Fibroblast of peridontal ligament (primary cell): ENCODE results near the gene DNAJC8.

Experiments used
- DNase-seq: peaks from one replicate; pipeline ENCODE4 v3.0.0-alpha.2; 2010; ENCODE audit errors: extremely low read depth

Gene DNAJC8

DNA sequence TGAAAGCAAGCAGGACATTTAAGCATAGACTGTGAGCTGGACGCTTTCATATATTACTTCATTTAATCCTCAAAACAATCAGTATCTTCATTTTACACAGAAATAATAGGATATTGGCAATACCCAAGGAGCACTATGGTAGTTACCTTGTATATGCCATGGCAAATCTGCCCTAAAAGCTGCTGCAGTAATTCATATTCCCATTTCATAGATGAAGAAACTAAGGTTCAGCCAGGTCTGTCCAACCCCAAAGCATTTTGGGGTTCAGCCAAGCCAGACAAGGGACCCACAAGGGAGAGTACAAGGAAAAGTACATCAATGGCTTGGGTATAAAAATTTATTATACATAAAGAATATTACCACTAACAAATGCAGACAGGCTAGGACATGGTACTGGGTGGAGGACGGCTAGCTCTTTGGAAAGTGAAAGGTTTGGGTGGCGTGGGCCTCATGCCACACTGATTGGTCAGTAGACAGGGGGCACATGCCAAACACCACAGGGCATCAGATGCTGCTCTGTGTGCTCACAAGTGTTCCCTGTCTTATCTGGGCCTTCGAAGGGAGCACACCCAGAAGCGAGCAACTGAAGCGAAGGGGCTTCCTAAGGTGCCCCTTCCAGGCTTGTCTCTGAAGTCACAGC, 32.5 kb downstream of the DNAJC8 start:
- no peak for DNase-seq

DNA sequence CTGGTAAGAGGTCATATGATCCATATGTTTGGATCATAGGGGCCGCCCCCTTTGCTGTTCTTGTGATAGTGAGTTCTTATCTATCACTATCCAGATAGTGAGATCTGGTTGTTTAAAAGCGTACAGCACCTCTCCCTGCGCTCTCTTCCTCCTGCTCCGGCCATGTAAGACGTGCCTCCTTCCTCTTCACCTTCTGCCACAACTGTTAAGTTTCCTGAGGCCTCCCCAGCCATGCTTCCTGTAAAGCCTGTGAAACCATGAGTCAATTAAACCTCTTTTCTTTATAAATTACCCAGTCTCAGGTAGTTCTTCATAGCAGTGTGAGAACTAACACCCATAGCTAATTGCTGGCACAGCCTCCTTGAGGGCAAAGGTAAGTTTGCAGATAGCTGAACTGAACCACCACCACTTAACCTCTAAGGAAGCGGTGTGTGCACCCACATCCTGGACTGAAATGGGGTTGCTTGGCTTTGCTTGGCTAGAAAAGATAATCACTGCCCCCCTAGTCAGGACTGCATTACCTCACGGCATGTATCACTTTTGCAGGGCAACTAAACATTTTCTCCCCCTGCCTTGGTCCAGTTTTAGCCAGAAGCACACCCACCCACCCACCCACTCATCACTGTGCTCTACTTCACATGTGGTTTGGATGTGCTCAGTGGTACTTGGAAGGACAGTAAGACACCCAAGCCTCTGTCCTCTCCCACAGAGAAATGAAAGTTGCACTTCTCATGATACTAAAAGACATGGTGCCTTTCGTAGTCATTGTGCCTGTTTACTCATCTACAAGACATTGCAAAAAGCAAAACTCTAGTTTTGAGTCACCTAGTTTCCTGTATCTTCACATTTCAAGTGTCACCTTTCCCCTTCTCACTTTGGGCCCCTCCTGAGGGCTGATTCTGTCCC, 33.2 kb downstream of the DNAJC8 start:
- no peak for DNase-seq

GRCh38 chr1:28197682-28198415, 35.0 kb downstream of the DNAJC8 start:
- DNase-seq: no peak

DNA sequence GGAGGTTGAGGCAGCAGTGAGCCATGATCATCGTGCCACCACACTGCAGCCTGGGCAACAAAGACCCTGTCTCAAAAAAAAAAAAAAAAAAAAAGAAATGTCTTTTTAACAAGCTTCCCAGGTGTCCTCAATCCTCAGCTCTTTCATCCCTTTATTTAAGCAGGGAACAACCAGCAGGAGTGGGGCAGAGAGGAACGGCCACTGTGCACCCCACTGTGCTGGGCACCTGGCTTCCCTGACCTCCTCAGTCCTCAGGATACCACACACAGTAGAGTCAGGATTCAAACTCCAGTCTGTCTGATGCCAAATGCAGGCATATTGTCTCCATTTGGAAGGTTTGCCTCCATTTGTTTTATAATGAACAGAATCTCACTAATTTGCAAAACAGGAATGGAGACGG, 36.5 kb downstream of the DNAJC8 start:
- no peak for DNase-seq

DNA sequence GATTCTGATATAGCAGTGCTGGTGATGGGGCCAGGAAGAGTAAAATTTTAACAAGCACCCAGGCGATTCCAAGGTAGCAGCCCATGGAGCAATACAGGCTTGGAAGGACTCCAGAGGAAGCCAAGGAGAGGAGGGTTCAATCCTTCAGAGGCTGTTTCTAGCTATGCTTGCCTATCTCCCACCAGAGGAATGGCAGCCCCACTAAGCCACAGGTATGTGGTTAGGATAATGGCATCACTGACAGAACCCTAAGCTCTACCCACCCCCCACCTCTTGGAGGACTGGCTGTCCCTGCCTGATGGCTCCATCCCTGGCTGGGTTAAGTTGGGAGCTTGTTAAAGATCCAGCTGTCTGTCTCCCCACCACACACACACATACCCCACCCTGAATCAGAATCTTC, 37.0 kb downstream of the DNAJC8 start:
- no peak for DNase-seq

- no peak for DNase-seq
Observed at GRCh38 chr1:28194326-28195035, 38.3 kb downstream of the DNAJC8 start.

GRCh38 chr1:28193701-28194161, 39.1 kb downstream of the DNAJC8 start:
- DNase-seq: no peak

DNA sequence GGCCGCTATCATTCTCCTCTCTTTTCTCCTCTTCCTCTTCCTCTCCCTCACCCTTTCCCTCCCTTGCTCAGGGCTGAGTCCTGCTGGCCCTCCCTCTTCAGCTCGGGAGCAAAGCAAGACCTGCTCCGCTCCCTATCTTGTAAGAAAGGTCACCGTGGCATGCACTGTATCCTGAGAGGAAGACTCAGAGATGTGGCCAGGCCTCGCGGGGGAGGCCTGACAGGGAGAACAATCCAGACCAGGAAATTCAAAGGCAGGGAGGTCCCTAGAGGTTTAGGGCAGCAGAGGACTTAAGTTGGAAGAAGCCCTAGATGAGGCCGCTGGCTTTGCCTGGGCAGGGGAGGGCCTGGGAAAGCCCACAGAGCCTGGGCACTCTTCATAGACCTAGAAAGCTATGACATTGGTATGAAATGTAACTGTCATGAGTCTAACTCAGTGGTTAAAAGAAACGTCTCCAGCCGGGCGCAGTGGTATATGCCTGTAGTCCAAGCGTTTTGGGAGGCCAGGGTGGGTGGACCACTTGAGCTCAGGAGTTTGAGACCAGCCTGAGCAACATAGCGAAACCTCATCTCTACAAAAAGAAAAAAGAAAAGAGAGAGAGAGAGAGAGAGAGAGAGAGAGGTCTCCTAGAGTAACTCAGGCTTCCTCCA, 41.7 kb downstream of the DNAJC8 start:
- peak; percentile 15 for DNase-seq

DNA sequence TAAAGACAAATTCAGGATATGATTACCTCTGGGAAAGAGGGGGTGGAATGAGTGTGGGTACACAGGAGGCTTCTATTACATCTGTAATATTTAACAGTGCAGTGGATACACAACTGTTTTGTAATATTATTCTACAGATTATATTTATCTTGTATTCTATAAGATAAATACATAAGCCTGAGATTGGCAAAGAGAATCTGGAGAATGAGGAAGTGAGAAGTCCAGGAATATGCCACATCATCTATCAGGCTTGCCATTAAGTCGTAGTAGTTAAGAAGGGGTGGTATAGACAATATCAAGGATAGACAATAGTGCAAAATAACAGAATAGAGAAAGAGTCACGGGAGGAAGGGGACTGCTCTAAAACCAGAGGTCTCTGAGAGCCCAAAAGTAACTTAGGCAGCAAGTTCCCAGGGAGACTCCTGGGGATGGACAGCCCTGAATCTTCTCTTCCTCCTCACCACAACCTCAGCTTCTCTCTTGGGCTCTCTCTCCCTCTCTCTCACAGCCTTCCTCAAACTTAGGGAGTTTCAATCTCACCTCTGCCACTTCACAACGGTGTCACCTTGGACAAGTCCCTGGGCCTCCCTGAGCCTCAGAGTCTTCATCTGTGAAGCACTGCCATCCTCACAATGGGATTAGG, 42.4 kb downstream of the DNAJC8 start:
- peak; percentile 18 for DNase-seq

DNA sequence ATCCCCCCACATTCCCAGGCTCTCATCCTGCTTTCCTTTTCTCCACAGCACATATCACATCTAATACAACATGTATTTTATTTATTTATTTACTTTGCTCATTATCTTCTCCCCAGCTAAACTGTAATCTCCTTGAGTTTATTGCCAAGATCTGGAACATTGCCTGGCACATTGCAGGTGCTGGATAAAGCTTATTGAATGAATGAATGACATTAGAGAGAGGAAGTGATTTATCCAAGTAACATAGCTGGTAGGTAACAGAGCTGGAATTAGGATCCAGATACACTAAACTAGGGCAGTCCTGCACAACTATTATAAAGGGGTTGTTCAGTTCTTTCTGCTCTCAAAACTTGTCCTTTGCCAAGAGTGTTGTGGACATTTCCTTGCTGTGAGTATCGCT, 47.8 kb downstream of the DNAJC8 start:
- DNase-seq: no peak

DNA sequence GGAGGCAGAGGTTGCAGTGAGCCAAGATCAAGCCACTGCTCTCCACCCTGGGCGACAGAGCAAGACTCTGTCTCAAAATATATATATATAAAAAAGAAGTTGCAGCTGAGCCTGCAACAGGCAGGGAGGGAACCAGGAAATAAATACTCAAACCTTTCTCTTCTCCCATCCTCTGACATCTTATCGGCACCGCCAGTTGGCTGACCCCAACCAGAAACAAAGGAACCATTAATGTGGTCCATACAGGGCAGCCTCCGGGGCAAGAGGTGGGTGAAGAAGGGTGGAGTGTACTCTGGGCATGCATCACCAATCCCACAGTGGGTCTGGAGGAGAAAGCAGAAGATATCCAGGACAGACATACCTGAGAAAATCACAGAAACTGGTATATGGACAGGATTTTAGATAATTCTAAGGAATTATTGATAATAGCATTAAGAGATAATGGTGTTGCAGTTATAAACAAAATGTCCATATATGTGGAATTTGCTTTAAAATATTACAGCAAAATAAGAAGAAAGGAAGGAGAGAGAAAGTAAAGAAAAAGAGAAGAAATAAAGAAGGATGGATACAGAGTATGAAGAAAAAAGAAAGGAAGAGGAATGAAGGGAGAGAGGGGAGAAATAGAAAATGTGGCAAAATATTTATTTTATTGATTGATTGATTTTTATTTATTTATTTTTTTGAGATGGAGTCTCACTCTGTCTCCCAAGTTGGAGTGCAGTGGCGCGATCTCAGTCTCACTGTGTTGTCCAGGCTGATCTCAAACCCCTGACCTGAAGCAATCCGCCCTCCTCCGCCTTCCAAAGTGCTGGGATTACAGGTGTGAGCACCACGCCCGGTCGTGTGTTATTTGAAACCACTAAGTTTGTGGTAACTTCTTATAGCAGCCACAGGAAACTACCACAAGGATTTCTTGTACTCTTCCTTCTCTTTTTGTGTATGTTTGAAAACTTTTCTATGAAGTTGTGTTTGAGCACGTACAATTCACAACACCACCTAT, 52.2 kb downstream of the DNAJC8 start:
- DNase-seq: no peak

GRCh38 chr1:28178690-28179485, 53.9 kb downstream of the DNAJC8 start:
- DNase-seq: no peak

DNA sequence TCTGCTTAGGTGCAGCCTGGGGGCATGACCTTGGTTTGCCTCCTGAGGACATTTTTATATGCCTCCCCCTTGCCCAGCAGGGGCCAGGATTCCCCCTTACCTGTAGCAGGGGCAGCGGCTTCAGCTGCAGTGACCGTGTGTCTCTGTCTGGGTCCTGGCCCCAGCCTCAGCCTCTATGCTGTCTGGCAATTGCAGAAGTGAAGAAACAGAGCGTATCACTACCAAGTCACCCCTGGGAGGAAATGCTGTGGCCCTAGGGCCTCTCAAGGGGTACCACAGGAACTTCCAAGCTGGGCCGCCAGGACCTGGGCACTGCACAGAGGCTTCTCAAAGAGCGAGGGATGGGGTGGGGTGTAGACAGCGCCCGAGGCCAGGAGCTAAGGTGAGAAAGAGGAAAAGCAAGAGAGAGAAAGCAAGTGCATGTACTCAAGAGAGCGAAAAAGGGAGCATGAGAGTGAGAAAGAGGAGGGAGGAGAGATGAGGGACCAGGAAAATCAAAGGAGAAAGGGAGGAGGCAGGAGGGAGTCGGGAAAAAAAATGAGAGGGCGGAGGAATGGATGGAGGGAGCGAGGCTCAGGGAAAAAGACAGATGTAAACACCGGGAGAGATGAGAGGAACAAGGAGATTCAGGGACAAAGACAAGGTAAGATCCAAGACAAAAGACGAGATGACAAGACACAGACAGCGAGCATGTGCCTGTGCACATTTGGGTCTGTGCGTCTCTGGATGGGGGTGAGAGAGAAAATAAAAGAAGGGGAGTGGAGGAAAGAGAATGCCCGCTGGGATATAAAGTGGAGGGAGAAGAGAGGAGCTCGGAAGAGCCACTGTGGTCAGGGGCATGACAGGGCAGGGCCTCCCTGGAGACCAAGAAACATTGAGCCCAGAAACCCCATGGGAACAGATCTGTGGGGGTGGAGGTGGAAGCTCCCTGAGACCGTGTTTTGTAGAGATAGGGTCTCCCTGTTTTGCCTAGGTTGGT, 56.0 kb downstream of the DNAJC8 start, which contains the start of gene PTAFR:
PTAFR (minus strand) TSS at position 199 of the 979 bp plus-strand sequence. CDS start 25,669 bp downstream, outside the sequence.
- no peak for DNase-seq

DNA sequence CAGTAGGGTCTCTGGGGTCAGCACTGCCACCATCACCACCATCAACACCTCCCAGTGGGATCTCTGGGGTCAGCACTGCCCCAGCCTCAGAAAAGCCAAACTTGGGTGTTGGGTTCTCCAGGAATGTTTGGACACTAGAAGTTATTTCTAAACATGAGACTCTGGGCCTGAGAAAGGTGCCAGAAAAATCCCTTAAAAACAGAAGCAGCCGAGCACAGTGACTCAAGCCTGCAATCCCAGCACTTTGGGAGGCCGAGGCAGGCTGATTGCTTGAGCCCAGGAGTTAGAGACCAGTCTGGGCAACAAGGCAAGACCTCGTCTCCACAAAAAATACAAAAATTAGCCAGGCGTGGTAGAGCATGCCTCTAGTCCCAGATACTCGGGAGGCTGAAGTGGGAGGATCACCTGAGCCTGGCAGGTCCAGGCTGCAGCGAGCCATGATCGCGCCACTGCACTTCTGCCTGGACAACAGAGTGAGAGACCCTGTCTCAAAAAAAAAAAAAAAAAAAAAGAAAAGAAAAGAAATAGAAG, 56.8 kb downstream of the DNAJC8 start:
- DNase-seq: no peak

- DNase-seq: peak; percentile 15
Observed at GRCh38 chr1:28173980-28174297, 58.9 kb downstream of the DNAJC8 start.

GRCh38 chr1:28173151-28173979, 59.5 kb downstream of the DNAJC8 start:
- no peak for DNase-seq
